ENCODE measurements around the gene NTRK2. TPM values are rescaled to one million over a fixed set of nuclear protein-coding genes. Genes with fewer than 3 reads are reported as not detected.

Gene NTRK2
- total RNA-seq, 1 experiment from 2014 or later = 0.06 TPM

- ChIA-PET POLR2A (ENCODE audit: low non-redundant PET) (no interaction called here), CTCF (no interaction called here)
- TF ChIP-seq CTCF (conservative IDR thresholded peaks at IDR 0.05; ENCODE audit: low read depth, low read length) (no peak), EZH2 (IDR thresholded peaks at IDR 0.05; ENCODE audit: borderline replicate concordance, low read depth, low read length, poor library complexity, severe bottlenecking) (no peak)
- Histone ChIP-seq H3K4me3 (ENCODE audit: low read depth, low read length, poor library complexity, severe bottlenecking) (no peak overlapping the region), H3K27ac (ENCODE audit: low read depth, low read length, poor library complexity, severe bottlenecking) (no peak overlapping the region), H3K36me3 (ENCODE audit: insufficient read depth, low read length, poor library complexity, severe bottlenecking) (no peaks in the 10 kb centered on the region), H3K4me1 (ENCODE audit: insufficient read depth, low read length, poor library complexity, severe bottlenecking) (no peaks in the 10 kb centered on the region), H3K27me3 (replicated peaks; ENCODE audit: insufficient read depth, low read depth, low read length, poor library complexity) (no peaks in the 10 kb centered on the region), H3K9me3 (ENCODE audit: low read depth, low read length, poor library complexity, severe bottlenecking) (no peaks in the 10 kb centered on the region)
- no TSS peak for BruUV-seq (replicated peaks)
- no peak for DNase-seq (ENCODE audit: low spot score)
- intact Hi-C loops (cut with micrococcal nuclease; ENCODE audit: unreplicated experiment) = no loop called here
Measured at GRCh38 chr9:84947412-84947972, 278.0 kb downstream of the NTRK2 start.

GRCh38 chr9:84949258-84949657 is 279.7 kb downstream of the NTRK2 start:
- H3K36me3 ChIP-seq (ENCODE audit: insufficient read depth, low read length, poor library complexity, severe bottlenecking) = no peaks in the 10 kb centered on the region
- ChIA-PET POLR2A (ENCODE audit: low non-redundant PET) (no interaction called here), CTCF (no interaction called here)
- BruUV-seq (replicated peaks) = no TSS peak
- no peaks in the 10 kb centered on the region for H3K9me3 ChIP-seq (ENCODE audit: low read depth, low read length, poor library complexity, severe bottlenecking)
- intact Hi-C loops (cut with micrococcal nuclease; ENCODE audit: unreplicated experiment) = no loop called here
- TF ChIP-seq EZH2 (IDR thresholded peaks at IDR 0.05; ENCODE audit: borderline replicate concordance, low read depth, low read length, poor library complexity, severe bottlenecking) (no peak), CTCF (conservative IDR thresholded peaks at IDR 0.05; ENCODE audit: low read depth, low read length) (no peak)
- H3K27ac ChIP-seq (ENCODE audit: low read depth, low read length, poor library complexity, severe bottlenecking) = no peak overlapping the region
- DNase-seq (ENCODE audit: low spot score) = no peak
- no peak overlapping the region for H3K4me3 ChIP-seq (ENCODE audit: low read depth, low read length, poor library complexity, severe bottlenecking)
- H3K4me1 ChIP-seq (ENCODE audit: insufficient read depth, low read length, poor library complexity, severe bottlenecking) = no peaks in the 10 kb centered on the region
- H3K27me3 ChIP-seq (replicated peaks; ENCODE audit: insufficient read depth, low read depth, low read length, poor library complexity) = no peaks in the 10 kb centered on the region

GRCh38 chr9:84949971-84950370 is 280.4 kb downstream of the NTRK2 start:
- no TSS peak for BruUV-seq (replicated peaks)
- ChIA-PET CTCF (no interaction called here), POLR2A (ENCODE audit: low non-redundant PET) (no interaction called here)
- H3K4me3 ChIP-seq (ENCODE audit: low read depth, low read length, poor library complexity, severe bottlenecking) = no peak overlapping the region
- H3K4me1 ChIP-seq (ENCODE audit: insufficient read depth, low read length, poor library complexity, severe bottlenecking) = no peaks in the 10 kb centered on the region
- no peak for DNase-seq (ENCODE audit: low spot score)
- no peaks in the 10 kb centered on the region for H3K36me3 ChIP-seq (ENCODE audit: insufficient read depth, low read length, poor library complexity, severe bottlenecking)
- TF ChIP-seq EZH2 (IDR thresholded peaks at IDR 0.05; ENCODE audit: borderline replicate concordance, low read depth, low read length, poor library complexity, severe bottlenecking) (no peak), CTCF (conservative IDR thresholded peaks at IDR 0.05; ENCODE audit: low read depth, low read length) (no peak)
- intact Hi-C loops (cut with micrococcal nuclease; ENCODE audit: unreplicated experiment) = loop anchor here (5.0 to 10.0 kb wide), 3 partner anchors 248 to 548 kb away; partner anchors contain the start of gene NTRK2
- H3K27me3 ChIP-seq (replicated peaks; ENCODE audit: insufficient read depth, low read depth, low read length, poor library complexity) = no peaks in the 10 kb centered on the region
- H3K9me3 ChIP-seq (ENCODE audit: low read depth, low read length, poor library complexity, severe bottlenecking) = no peaks in the 10 kb centered on the region
- no peak overlapping the region for H3K27ac ChIP-seq (ENCODE audit: low read depth, low read length, poor library complexity, severe bottlenecking)

Data from A673 (cell line).